Measurements from ENCODE around the gene ZNF436. TPM values are rescaled to one million over a fixed set of nuclear protein-coding genes. Genes with fewer than 3 reads are reported as not detected.
A peak's percentile ranks its signal among the peaks of the same experiment; 100 is the strongest.

ZNF436 gene
- total and polyA plus RNA-seq, 2 of the 13 experiments (the other 11 are each of a cell fraction or from before 2014, with no cell fraction given): 4.3 to 9.9 TPM

DNA sequence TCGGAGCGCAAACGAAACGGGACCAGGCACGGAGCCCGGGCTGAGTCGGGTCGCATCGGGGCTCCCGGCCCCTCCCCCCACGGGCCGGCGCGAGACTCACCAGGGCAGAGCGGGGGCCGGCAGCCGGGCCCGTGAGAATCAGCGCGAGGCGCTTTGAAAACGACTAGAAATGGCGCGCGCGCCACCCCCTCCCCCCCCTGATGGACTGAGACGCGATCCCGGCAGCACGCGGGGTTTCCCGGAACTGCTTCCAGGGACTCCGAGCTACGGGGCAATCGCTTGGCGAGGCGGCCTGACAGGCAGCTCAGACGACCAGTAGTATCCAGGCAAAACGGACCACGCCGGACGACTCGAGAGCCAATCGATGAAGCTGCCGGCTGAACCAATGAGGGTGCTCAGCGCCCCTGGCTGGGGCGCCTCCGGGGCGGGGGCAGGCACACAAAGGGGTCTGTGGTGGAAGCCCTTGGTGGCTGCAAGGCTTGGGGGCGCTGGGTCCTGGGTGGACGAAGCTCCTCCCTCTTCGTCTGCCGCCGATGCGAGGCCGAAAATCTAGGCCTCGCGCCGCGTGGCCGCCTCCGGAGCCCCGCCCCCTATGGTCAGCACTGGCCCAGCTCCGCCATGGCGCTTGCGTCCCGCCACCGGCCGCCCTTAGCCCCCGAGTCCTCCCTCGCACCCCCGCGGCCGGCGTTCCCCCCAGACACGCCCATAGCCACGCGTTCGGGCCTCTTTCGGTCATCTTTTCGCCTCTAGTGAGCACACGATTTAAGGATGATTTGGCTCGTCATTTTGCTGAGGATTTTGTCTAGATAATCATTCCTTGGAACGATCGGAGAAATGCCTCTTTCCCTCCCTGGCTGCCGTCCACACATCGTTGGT, 25.3 kb downstream of the ZNF436 start, which contains the start of gene HNRNPR (continued):
- TF ChIP-seq ZBTB37 (CRISPR knock-in tag; IDR thresholded peaks at IDR 0.05): 0 out of 2 replicates have a peak, but pooled peaks have one; percentile 16
- TF ChIP-seq, protein P1, sequence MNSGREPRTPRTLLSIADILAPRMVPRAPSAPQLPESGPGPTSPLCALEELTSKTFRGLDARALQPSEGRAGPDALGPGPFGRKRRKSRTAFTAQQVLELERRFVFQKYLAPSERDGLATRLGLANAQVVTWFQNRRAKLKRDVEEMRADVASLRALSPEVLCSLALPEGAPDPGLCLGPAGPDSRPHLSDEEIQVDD (CRISPR knock-in tag; IDR thresholded peaks at IDR 0.05; ENCODE audit: borderline replicate concordance): 0 out of 2 replicates have a peak, but pooled peaks have one; percentile 65
- no peak for TF ChIP-seq ZNF382 (CRISPR knock-in tag; IDR thresholded peaks at IDR 0.05; ENCODE audit: borderline replicate concordance)
- no peak for TF ChIP-seq ETS1 (CRISPR knock-in tag; IDR thresholded peaks at IDR 0.05)
- no peak for TF ChIP-seq SETDB1 (CRISPR knock-in tag; IDR thresholded peaks at IDR 0.05; ENCODE audit: borderline replicate concordance)
- peak; percentile 85; the same call in 1 of the 2 replicates for TF ChIP-seq THAP9 (CRISPR knock-in tag; IDR thresholded peaks at IDR 0.05; ENCODE audit: borderline replicate concordance)
- TF ChIP-seq CENPX (CRISPR knock-in tag; IDR thresholded peaks at IDR 0.05): no peak
- TF ChIP-seq ZBTB49 (CRISPR knock-in tag; IDR thresholded peaks at IDR 0.05; ENCODE audit: borderline replicate concordance): no peak
- TF ChIP-seq PHF8 (CRISPR knock-in tag; IDR thresholded peaks at IDR 0.05): peak; percentile 78
- TF ChIP-seq HNRNPUL1 (IDR thresholded peaks at IDR 0.05; ENCODE audit: low read depth, low read length): peak; percentile 69; the same call in 1 of the 2 replicates
- TF ChIP-seq ZNF567 (CRISPR knock-in tag; IDR thresholded peaks at IDR 0.05; ENCODE audit: borderline replicate concordance): peak; percentile 62; the same call in 1 of the 2 replicates
- TF ChIP-seq HNF4A (CRISPR knock-in tag; IDR thresholded peaks at IDR 0.05): peak; percentile 29; the same call in 1 of the 2 replicates
- 0 out of 2 replicates have a peak, but pooled peaks have one; percentile 33 for TF ChIP-seq CBX5 (CRISPR knock-in tag; IDR thresholded peaks at IDR 0.05; ENCODE audit: borderline replicate concordance)
- no peak for TF ChIP-seq ZSCAN25 (CRISPR knock-in tag; IDR thresholded peaks at IDR 0.05)
- no peak for TF ChIP-seq RAD51 (IDR thresholded peaks at IDR 0.05; ENCODE audit: borderline replicate concordance)
- TF ChIP-seq ARID2 (CRISPR knock-in tag; IDR thresholded peaks at IDR 0.05; ENCODE audit: borderline replicate concordance): peak; percentile 78; the same call in 1 of the 2 replicates
- TF ChIP-seq ZNF333 (CRISPR knock-in tag; IDR thresholded peaks at IDR 0.05; ENCODE audit: borderline replicate concordance): no peak
- peak; percentile 89 for TF ChIP-seq SKI (IDR thresholded peaks at IDR 0.05; ENCODE audit: partially characterized antibody)
- no peak for TF ChIP-seq IKZF1 (IDR thresholded peaks at IDR 0.05)

Measured in HepG2 (cell line).